Peyer's patch (tissue), 4 donors: ENCODE data around the gene CABP5.

Experiments
- CTCF ChIP-seq, 6 experiments: fragments of 450-650 bp in 4 of 6; fragments of 200-600 bp in 2 of 6; sonication (generic) in 1 of 6; IDR thresholded peaks; one replicate each; pipeline ENCODE4 v1.5.1; 2017 to 2019; ENCODE audit warnings: antibody characterized with exemption in 6 of 6, mild to moderate bottlenecking in 3 of 6, moderate library complexity in 1 of 6
- POLR2A ChIP-seq, 2 donors: fragments of 450-650 bp; IDR thresholded peaks; one replicate each; pipeline ENCODE4 v1.5.1; 2017; ENCODE audit warnings: antibody characterized with exemption in 2 of 2, mild to moderate bottlenecking in 2 of 2, moderate library complexity in 2 of 2

DNA sequence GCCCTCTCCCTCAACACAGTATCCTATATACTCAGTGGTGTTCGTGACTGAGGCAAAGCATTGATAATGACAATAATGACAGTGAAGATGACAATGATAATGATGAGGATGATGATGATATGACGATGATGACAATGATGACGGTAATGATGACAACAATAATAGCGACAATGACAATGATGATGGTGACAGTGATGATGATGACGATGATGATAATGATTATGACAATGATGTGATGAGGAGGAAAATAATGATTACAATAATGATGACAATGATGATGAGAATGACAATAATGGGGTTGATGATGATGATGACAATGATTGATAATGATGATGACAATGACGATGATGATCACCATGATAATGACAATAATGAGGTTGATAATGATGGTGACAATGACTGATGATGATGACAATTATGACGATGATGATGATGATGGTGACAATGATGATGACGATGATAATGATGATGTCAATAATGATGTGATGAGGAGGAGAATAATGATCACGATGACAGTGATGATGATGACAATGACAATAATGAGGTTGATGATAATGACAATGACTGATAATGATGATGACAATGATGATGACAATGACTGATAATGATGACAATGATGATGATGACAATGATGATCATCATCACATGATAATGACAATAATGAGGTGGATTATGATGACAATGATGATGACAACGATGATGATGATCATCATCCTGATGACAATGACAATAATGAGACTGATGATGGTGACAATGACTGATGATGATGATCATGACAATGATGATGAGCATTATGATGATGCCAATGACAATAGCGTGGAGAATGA, 32.7 kb downstream of the CABP5 start:
- TF ChIP-seq CTCF (IDR thresholded peaks at IDR 0.05) (no peak), POLR2A (IDR thresholded peaks at IDR 0.05) (no peak)
